Measurements from ENCODE around the gene SLC6A1. TPM values are rescaled to one million over a fixed set of nuclear protein-coding genes. Genes with fewer than 3 reads are reported as not detected.

SLC6A1 gene
- total RNA-seq (ENCODE audit: low replicate concordance): 0.52 and 0.77 TPM in 2 replicates

GRCh38 chr3:10992017-10992942, at the start of gene SLC6A1:
TSS of gene SLC6A1 (plus strand) at chr3:10992748. CDS start at chr3:11017212, 24,464 bp downstream.
- Histone ChIP-seq H3K79me2 (ENCODE audit: low read depth) (no peaks in the 10 kb centered on the region), H4K20me1 (ENCODE audit: low read depth) (no peaks in the 10 kb centered on the region), H3K9ac (no peak within 1 kb of the TSS), H3K36me3 (no peaks in the 10 kb centered on the region), H2AFZ (replicated peaks) (peak within 1 kb of the TSS; percentile 98), H3K4me1 (peaks cover 4% of the 10 kb centered on the region), H3K9me3 (ENCODE audit: low read depth) (no peaks in the 10 kb centered on the region), H3K27me3 (peaks cover 74% of the 10 kb centered on the region), H3F3A (ENCODE audit: low read depth) (peaks cover 11% of the 10 kb centered on the region), H3K27ac (no peak within 1 kb of the TSS), H3K4me2 (peak within 1 kb of the TSS; percentile 86), H3K4me3 (peak within 1 kb of the TSS; percentile 58)
- Mint-ChIP-seq H3K36me3 (no peaks in the 10 kb centered on the region), H3K4me3 (peak within 1 kb of the TSS; percentile 87), H3K9me3 (no peaks in the 10 kb centered on the region), H3K4me1 (peaks cover 33% of the 10 kb centered on the region), H3K27ac (no peak within 1 kb of the TSS), H3K27me3 (ENCODE audit: insufficient read depth, low read depth) (peaks cover 61% of the 10 kb centered on the region)
- TF ChIP-seq EZH2phosphoT487 (IDR thresholded peaks at IDR 0.05) (no peak), CTCF (IDR thresholded peaks at IDR 0.05) (peak; percentile 50)
- DNase-seq (ENCODE audit: low spot score): peak; percentile 73

DNA sequence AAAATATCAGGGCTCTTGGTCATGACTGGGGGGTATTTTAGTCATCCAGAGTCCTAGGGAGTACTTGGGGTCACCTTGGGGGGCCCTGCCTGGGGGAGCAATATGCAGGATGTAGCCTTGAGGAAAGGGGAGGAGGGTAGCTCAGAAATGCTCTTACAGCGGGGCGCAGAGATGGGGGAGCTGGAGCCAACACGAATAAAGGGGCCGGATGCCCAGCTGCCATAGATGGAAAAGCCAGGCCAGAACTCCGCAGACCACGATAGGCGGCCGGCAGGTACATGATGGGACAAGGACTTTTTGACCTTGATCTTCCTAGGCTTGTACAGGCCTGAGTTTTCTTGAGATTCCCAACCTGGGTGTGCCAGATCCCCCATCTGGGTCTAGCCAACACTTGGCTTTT, 47.7 kb upstream of the SLC6A1 start:
- peaks cover 2% of the 10 kb centered on the region for H3K4me1 Mint-ChIP-seq

DNA sequence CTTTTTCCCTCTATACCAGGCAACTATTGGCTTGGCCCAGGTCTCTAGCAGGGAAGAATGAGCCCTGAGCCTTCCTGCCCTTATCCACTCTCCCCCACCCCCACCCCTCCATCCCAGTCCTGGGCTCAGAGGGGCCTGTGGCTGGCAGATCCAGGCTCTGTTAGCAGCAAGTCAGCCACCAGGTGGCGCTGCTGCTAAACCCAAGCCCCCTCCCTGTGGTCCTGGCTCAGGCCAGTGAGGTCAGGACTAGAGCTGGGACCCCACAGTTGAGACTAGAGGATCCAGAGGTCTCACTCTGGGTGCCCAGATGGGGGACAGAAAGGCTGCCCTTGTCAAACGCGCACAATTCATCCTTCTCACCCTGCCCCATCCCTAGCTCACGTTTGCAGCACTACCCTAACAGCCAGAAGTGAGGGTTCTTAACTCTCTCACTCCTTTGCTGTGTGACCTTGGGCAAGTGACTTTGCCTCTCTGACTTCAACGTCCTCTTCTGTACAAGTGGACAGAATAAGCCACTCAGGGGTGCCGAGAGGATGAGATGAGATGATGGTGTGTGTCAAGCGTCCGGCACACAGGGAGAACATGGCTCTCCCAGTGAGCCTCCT, 46.8 kb upstream of the SLC6A1 start:
- Histone ChIP-seq H3K27me3 (no peaks in the 10 kb centered on the region), H3K4me3 (no peak overlapping the region), H4K20me1 (ENCODE audit: low read depth) (no peaks in the 10 kb centered on the region), H2AFZ (replicated peaks) (no peak overlapping the region), H3K36me3 (no peaks in the 10 kb centered on the region), H3K4me1 (no peaks in the 10 kb centered on the region), H3K9ac (no peak overlapping the region), H3K4me2 (no peak overlapping the region), H3K79me2 (ENCODE audit: low read depth) (no peaks in the 10 kb centered on the region), H3F3A (ENCODE audit: low read depth) (no peaks in the 10 kb centered on the region), H3K27ac (no peak overlapping the region), H3K9me3 (ENCODE audit: low read depth) (peaks cover 3% of the 10 kb centered on the region)
- H3K4me1 Mint-ChIP-seq: peaks cover 2% of the 10 kb centered on the region
- H3K27ac Mint-ChIP-seq: no peak overlapping the region
- H3K27me3 Mint-ChIP-seq (ENCODE audit: insufficient read depth, low read depth): peaks cover 16% of the 10 kb centered on the region
- peak; percentile 93 for DNase-seq (ENCODE audit: low spot score)
- TF ChIP-seq EZH2 (IDR thresholded peaks at IDR 0.05): no peak
- no peak for TF ChIP-seq EZH2phosphoT487 (IDR thresholded peaks at IDR 0.05)
- peak; percentile 94 for TF ChIP-seq CTCF (IDR thresholded peaks at IDR 0.05)
- no peak overlapping the region for H3K4me3 Mint-ChIP-seq
- peaks cover 5% of the 10 kb centered on the region for H3K9me3 Mint-ChIP-seq
- no peaks in the 10 kb centered on the region for H3K36me3 Mint-ChIP-seq

More for the DNA sequence above, 47.7 kb upstream of the SLC6A1 start:
- no peaks in the 10 kb centered on the region for H3K27me3 ChIP-seq
- H3K4me1 ChIP-seq: no peaks in the 10 kb centered on the region
- no peaks in the 10 kb centered on the region for H3K36me3 ChIP-seq
- Mint-ChIP-seq H3K36me3 (no peaks in the 10 kb centered on the region), H3K27ac (no peak overlapping the region), H3K27me3 (ENCODE audit: insufficient read depth, low read depth) (peaks cover 16% of the 10 kb centered on the region), H3K4me3 (no peak overlapping the region), H3K9me3 (peaks cover 5% of the 10 kb centered on the region)
- H3K79me2 ChIP-seq (ENCODE audit: low read depth): no peaks in the 10 kb centered on the region
- no peak overlapping the region for H2AFZ ChIP-seq (replicated peaks)
- no peak overlapping the region for H3K9ac ChIP-seq
- H4K20me1 ChIP-seq (ENCODE audit: low read depth): no peaks in the 10 kb centered on the region
- H3F3A ChIP-seq (ENCODE audit: low read depth): no peaks in the 10 kb centered on the region
- no peak overlapping the region for H3K4me3 ChIP-seq
- no peak overlapping the region for H3K4me2 ChIP-seq
- no peak for DNase-seq (ENCODE audit: low spot score)
- TF ChIP-seq EZH2phosphoT487 (IDR thresholded peaks at IDR 0.05) (no peak), CTCF (IDR thresholded peaks at IDR 0.05) (no peak), EZH2 (IDR thresholded peaks at IDR 0.05) (no peak)
- peaks cover 3% of the 10 kb centered on the region for H3K9me3 ChIP-seq (ENCODE audit: low read depth)
- no peak overlapping the region for H3K27ac ChIP-seq
